Type B pancreatic cell (in vitro differentiated cells): Measurements from ENCODE around the gene ITPRIPL1. TPM values are rescaled to one million over a fixed set of nuclear protein-coding genes. Genes with fewer than 3 reads are reported as not detected.

ENCODE experiments used
- DNase-seq: peaks from one replicate; pipeline ENCODE4 v3.0.0; 2021; ENCODE audit warnings: mixed read lengths; ENCODE audit not compliant: unreplicated experiment; ENCODE audit errors: extremely low spot score
- H3K27ac Mint-ChIP-seq: 2 replicates; pipeline ENCODE4 v1.8.0; 2021; ENCODE audit warnings: mild to moderate bottlenecking, mixed read lengths
- H3K27me3 Mint-ChIP-seq: 2 replicates; pipeline ENCODE4 v1.8.0; 2021; ENCODE audit warnings: mixed read lengths
- H3K36me3 Mint-ChIP-seq: 2 replicates; pipeline ENCODE4 v1.8.0; 2021; ENCODE audit warnings: mixed read lengths
- H3K4me1 Mint-ChIP-seq: one replicate; pipeline ENCODE4 v1.8.0; 2021; ENCODE audit warnings: mixed read lengths; ENCODE audit not compliant: unreplicated experiment
- H3K4me3 Mint-ChIP-seq: 2 replicates; pipeline ENCODE4 v1.8.0; 2021; ENCODE audit warnings: mild to moderate bottlenecking, mixed read lengths
- H3K9me3 Mint-ChIP-seq: 2 replicates; pipeline ENCODE4 v1.8.0; 2021; ENCODE audit warnings: mixed read lengths
- CTCF ChIP-seq: fragments of 200-600 bp; sonication (generic); conservative IDR thresholded peaks from 2 replicates; pipeline ENCODE4 v1.5.0; 2021; ENCODE audit warnings: antibody characterized with exemption, mild to moderate bottlenecking
- total RNA-seq: library from RNA; stranded (reverse); gene quantifications from 2 replicates; pipeline ENCODE4 v1.2.1, GENCODE V29; 2021; ENCODE audit warnings: low replicate concordance

Gene ITPRIPL1
- total RNA-seq, 1 donor from 2014 or later = 11.6 TPM

- Mint-ChIP-seq H3K27ac (no peak overlapping the region), H3K4me1 (peaks cover 4% of the 10 kb centered on the region), H3K9me3 (no peaks in the 10 kb centered on the region), H3K27me3 (peaks cover 40% of the 10 kb centered on the region), H3K36me3 (no peaks in the 10 kb centered on the region), H3K4me3 (no peak overlapping the region)
- TF ChIP-seq CTCF = no peak
- DNase-seq = no peak
Observed at GRCh38 chr2:96317584-96317997, 7.5 kb upstream of the ITPRIPL1 start.

- H3K4me1 Mint-ChIP-seq = peaks cover 4% of the 10 kb centered on the region
- no peaks in the 10 kb centered on the region for H3K36me3 Mint-ChIP-seq
- DNase-seq = no peak
- no peak for TF ChIP-seq CTCF
- H3K4me3 Mint-ChIP-seq = no peak overlapping the region
- no peak overlapping the region for H3K27ac Mint-ChIP-seq
- H3K9me3 Mint-ChIP-seq = no peaks in the 10 kb centered on the region
- peaks cover 47% of the 10 kb centered on the region for H3K27me3 Mint-ChIP-seq
Observed at GRCh38 chr2:96318723-96319122, 6.4 kb upstream of the ITPRIPL1 start.

- Mint-ChIP-seq H3K4me1 (peaks cover 4% of the 10 kb centered on the region), H3K4me3 (no peak overlapping the region), H3K9me3 (no peaks in the 10 kb centered on the region), H3K27me3 (peaks cover 52% of the 10 kb centered on the region), H3K27ac (no peak overlapping the region), H3K36me3 (no peaks in the 10 kb centered on the region)
- no peak for DNase-seq
- TF ChIP-seq CTCF = no peak
Observed at GRCh38 chr2:96319396-96319795, 5.7 kb upstream of the ITPRIPL1 start.

GRCh38 chr2:96320326-96320725, 4.8 kb upstream of the ITPRIPL1 start:
- Mint-ChIP-seq H3K4me3 (peak overlapping the region; percentile 90), H3K9me3 (no peaks in the 10 kb centered on the region)
- no peak for DNase-seq

GRCh38 chr2:96320728-96321622, 4.1 kb upstream of the ITPRIPL1 start:
- no peak for DNase-seq
- Mint-ChIP-seq H3K27me3 (peaks cover 63% of the 10 kb centered on the region), H3K27ac (peak overlapping the region; percentile 70), H3K9me3 (no peaks in the 10 kb centered on the region), H3K4me3 (peak overlapping the region; percentile 90), H3K36me3 (peaks cover 6% of the 10 kb centered on the region), H3K4me1 (peaks cover 12% of the 10 kb centered on the region)
- TF ChIP-seq CTCF = no peak

More at GRCh38 chr2:96320326-96320725, 4.8 kb upstream of the ITPRIPL1 start:
- Mint-ChIP-seq H3K36me3 (no peaks in the 10 kb centered on the region), H3K4me1 (peaks cover 5% of the 10 kb centered on the region), H3K27me3 (peaks cover 57% of the 10 kb centered on the region), H3K27ac (no peak overlapping the region)
- no peak for TF ChIP-seq CTCF
